ENCODE results near the gene CBARP. TPM values are rescaled to one million over a fixed set of nuclear protein-coding genes. Genes with fewer than 3 reads are reported as not detected.

The CBARP gene
- total and polyA plus RNA-seq, 2 donors (not counting 3 experiments of a cell fraction or from before 2014, with no cell fraction given) = 3.5 to 9.2 TPM

DNA sequence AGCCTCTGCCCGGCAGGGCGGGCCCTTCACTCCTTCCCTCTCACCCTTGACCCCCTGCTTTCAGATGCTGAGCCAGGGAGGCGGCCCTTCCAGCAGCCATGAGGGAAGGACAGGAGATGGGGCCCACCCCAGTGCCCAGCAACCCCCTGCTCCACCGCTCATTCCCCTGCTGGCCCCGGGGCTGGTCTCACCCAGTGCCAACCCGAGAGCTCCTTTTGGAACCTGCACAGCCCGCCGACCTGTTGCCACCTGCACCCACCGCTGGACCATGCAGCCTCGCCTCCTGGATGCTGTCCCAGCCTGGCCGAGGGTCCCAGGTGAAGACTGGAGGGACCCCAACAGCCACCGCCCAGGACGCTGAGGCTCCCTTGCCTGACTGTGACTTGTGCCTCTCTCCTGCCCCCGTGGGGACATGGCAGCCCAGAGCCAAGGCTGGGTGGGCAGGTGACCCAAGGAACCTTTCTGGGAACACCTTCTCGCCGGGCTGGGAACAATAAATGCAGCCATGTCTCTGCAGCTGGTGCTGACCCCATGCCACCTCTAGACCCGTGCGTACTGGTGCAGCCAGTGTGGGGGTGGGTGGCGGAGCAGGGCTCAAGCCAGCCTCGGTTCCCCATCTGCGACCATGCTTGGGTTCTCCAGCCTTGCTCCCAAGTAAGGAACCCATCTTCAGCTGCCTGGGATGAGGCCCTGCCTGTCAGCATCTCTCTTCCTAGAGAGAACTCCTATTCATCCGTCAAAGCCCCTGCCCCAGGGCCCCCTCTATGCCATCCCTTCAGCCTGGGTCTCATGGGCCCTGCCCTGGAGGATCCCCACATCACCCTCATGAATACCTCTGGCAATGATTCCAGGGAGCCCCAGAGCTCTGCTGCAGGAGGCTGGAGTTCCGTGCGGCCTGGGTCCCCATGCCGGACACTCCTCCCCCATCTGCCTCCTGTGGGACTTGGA lies 41.2 kb upstream of the CBARP start:
- no peak for FAIRE-seq

DNA sequence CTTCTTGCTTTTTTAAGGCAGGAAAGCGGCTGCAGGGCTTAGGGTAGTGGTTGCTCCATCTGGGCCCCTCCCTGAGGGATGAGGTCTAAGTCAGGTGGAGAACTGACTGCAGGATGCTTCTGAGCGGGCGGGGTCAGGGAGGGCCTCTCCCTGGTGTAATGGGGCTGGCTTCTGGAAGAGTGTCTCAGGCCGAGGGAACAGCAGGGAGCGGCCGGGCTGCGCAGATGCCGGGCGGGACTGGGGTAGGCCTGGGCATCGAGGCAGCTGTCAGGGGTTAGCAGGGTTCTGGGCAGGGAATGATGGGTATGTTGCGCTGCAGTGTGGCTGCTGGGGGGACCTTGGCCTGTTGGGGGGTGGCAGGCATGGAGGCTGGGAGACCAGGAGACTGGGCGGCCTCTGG lies 40.3 kb upstream of the CBARP start:
- no peak for DNase-seq (ENCODE audit: low read depth, low spot score)
- BruUV-seq (replicated peaks) = no TSS peak
- H3K36me3 ChIP-seq (ENCODE audit: control insufficient read depth in 2 of 2, extremely low read depth in 1 of 2, insufficient read depth in 2 of 2, low read length in 2 of 2) = peaks cover 11 to 17% of the 10 kb centered on the region in 2 experiments
- dilution Hi-C loops (cut with MboI; ENCODE audit: extremely low pct_ligation_motif_present, low sequenced_read_pairs) = no loop called here
- TF ChIP-seq JUN (IDR thresholded peaks at IDR 0.05; ENCODE audit: borderline replicate concordance, insufficient read depth, insufficient read length, low read depth) = no peak
- no peak for TF ChIP-seq POLR2A (IDR thresholded peaks at IDR 0.05; ENCODE audit: low read depth, low read length)
- TF ChIP-seq FOS (IDR thresholded peaks at IDR 0.05; ENCODE audit: borderline replicate concordance, insufficient read depth, low read length) = no peak
- TF ChIP-seq, protein P1, sequence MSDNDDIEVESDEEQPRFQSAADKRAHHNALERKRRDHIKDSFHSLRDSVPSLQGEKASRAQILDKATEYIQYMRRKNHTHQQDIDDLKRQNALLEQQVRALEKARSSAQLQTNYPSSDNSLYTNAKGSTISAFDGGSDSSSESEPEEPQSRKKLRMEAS (IDR thresholded peaks at IDR 0.05; ENCODE audit: insufficient read depth, insufficient read length) = no peak
- no peak for TF ChIP-seq POLR2AphosphoS5 (IDR thresholded peaks at IDR 0.05; ENCODE audit: insufficient read depth, low read depth, low read length)
- TF ChIP-seq, protein P2, sequence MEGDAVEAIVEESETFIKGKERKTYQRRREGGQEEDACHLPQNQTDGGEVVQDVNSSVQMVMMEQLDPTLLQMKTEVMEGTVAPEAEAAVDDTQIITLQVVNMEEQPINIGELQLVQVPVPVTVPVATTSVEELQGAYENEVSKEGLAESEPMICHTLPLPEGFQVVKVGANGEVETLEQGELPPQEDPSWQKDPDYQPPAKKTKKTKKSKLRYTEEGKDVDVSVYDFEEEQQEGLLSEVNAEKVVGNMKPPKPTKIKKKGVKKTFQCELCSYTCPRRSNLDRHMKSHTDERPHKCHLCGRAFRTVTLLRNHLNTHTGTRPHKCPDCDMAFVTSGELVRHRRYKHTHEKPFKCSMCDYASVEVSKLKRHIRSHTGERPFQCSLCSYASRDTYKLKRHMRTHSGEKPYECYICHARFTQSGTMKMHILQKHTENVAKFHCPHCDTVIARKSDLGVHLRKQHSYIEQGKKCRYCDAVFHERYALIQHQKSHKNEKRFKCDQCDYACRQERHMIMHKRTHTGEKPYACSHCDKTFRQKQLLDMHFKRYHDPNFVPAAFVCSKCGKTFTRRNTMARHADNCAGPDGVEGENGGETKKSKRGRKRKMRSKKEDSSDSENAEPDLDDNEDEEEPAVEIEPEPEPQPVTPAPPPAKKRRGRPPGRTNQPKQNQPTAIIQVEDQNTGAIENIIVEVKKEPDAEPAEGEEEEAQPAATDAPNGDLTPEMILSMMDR (IDR thresholded peaks at IDR 0.05; ENCODE audit: extremely low read depth in 1 of 2, insufficient read depth in 1 of 2, low read depth in 1 of 2, low read length in 2 of 2) = no peak
- no peak for TF ChIP-seq MYC (IDR thresholded peaks at IDR 0.05; ENCODE audit: low read depth, low read length)
- TF ChIP-seq EZH2 (IDR thresholded peaks at IDR 0.05; ENCODE audit: borderline replicate concordance, low read depth, low read length, severe bottlenecking) = no peak
- no peak for TF ChIP-seq GATA2 (IDR thresholded peaks at IDR 0.05; ENCODE audit: insufficient read depth, insufficient read length, low read depth, low read length)
- H3K9ac ChIP-seq (replicated peaks; ENCODE audit: extremely low read depth, insufficient read depth, low read length) = no peak overlapping the region
- H3K4me3 ChIP-seq (replicated peaks in 1 of 3; ENCODE audit: insufficient read depth in 1 of 3, low read depth in 1 of 3, low read length in 3 of 3) = no peak overlapping the region
- H3K9me1 ChIP-seq (replicated peaks; ENCODE audit: control insufficient read depth, extremely low read depth, insufficient read depth, low read length) = no peaks in the 10 kb centered on the region
- intact Hi-C loops (cut with micrococcal nuclease) = loop anchor here (2.0 kb wide), 1 partner anchor 129 kb away; the partner anchor contains the start of gene DAZAP1
- H3K27ac ChIP-seq (ENCODE audit: insufficient read depth, low read depth, low read length) = no peak overlapping the region
- H3K27me3 ChIP-seq (ENCODE audit: control insufficient read depth in 2 of 2, insufficient read depth in 2 of 2, low read length in 2 of 2) = no peaks in the 10 kb centered on the region
- H4K20me1 ChIP-seq (replicated peaks; ENCODE audit: control insufficient read depth, extremely low read depth, insufficient read depth, low read length) = no peaks in the 10 kb centered on the region
- ChIA-PET POLR2A (interaction anchor here (1.0 kb wide), 1 partner anchor 9 kb away, joined by 3 read pairs; the partner anchor contains the start of gene CIRBP), CTCF (no interaction called here)
- no peak for FAIRE-seq
- no peak overlapping the region for H3K4me2 ChIP-seq (ENCODE audit: insufficient read depth, low read length)
- no peak overlapping the region for H2AFZ ChIP-seq (ENCODE audit: low read depth, low read length)
- peaks cover 15% of the 10 kb centered on the region for H3K79me2 ChIP-seq (ENCODE audit: control insufficient read depth, insufficient read depth, low read length)
- peaks cover 18% of the 10 kb centered on the region for H3K4me1 ChIP-seq (ENCODE audit: control insufficient read depth, extremely low read depth, insufficient read depth, low read length)
- H3K9me3 ChIP-seq (replicated peaks; ENCODE audit: control insufficient read depth, insufficient read depth, low read length) = no peaks in the 10 kb centered on the region

More for the DNA sequence above, 41.2 kb upstream of the CBARP start:
- ChIA-PET POLR2A (interaction anchor here (1.5 kb wide), 1 partner anchor 10 kb away, joined by 8 read pairs; the partner anchor contains the start of gene CIRBP), CTCF (interaction anchor here (0.6 to 1.9 kb wide), 21 partner anchors 10 to 267 kb away, joined by 3 to 14 read pairs (median 4); partner anchors contain the start of gene CIRBP)
- no peak overlapping the region for H2AFZ ChIP-seq (ENCODE audit: low read depth, low read length)
- no TSS peak for BruUV-seq (replicated peaks)
- no peak for DNase-seq (ENCODE audit: low read depth, low spot score)
- no peaks in the 10 kb centered on the region for H3K9me3 ChIP-seq (replicated peaks; ENCODE audit: control insufficient read depth, insufficient read depth, low read length)
- H3K27ac ChIP-seq (ENCODE audit: insufficient read depth, low read depth, low read length) = no peak overlapping the region
- no peak for TF ChIP-seq JUN (IDR thresholded peaks at IDR 0.05; ENCODE audit: borderline replicate concordance, insufficient read depth, insufficient read length, low read depth)
- no peak for TF ChIP-seq POLR2AphosphoS5 (IDR thresholded peaks at IDR 0.05; ENCODE audit: insufficient read depth, low read depth, low read length)
- H3K79me2 ChIP-seq (ENCODE audit: control insufficient read depth, insufficient read depth, low read length) = peaks cover 7% of the 10 kb centered on the region
- H3K36me3 ChIP-seq (ENCODE audit: control insufficient read depth in 2 of 2, extremely low read depth in 1 of 2, insufficient read depth in 2 of 2, low read length in 2 of 2) = peaks cover 4 to 12% of the 10 kb centered on the region in 2 experiments
- dilution Hi-C loops (cut with MboI; ENCODE audit: extremely low pct_ligation_motif_present, low sequenced_read_pairs) (no loop called here), intact Hi-C loops (cut with micrococcal nuclease) (loop anchor here (1.0 to 2.0 kb wide), 5 partner anchors 75 to 159 kb away; partner anchors contain the start of genes DAZAP1, NDUFS7 and RPS15)
- no peak overlapping the region for H3K4me2 ChIP-seq (ENCODE audit: insufficient read depth, low read length)
- no peak overlapping the region for H3K4me3 ChIP-seq (replicated peaks in 1 of 3; ENCODE audit: insufficient read depth in 1 of 3, low read depth in 1 of 3, low read length in 3 of 3)
- H3K27me3 ChIP-seq (ENCODE audit: control insufficient read depth in 2 of 2, insufficient read depth in 2 of 2, low read length in 2 of 2) = peaks cover 0 to under 1% of the 10 kb centered on the region in 2 experiments
- H4K20me1 ChIP-seq (replicated peaks; ENCODE audit: control insufficient read depth, extremely low read depth, insufficient read depth, low read length) = no peaks in the 10 kb centered on the region
- no peak overlapping the region for H3K9ac ChIP-seq (replicated peaks; ENCODE audit: extremely low read depth, insufficient read depth, low read length)
- peaks cover 18% of the 10 kb centered on the region for H3K4me1 ChIP-seq (ENCODE audit: control insufficient read depth, extremely low read depth, insufficient read depth, low read length)
- no peaks in the 10 kb centered on the region for H3K9me1 ChIP-seq (replicated peaks; ENCODE audit: control insufficient read depth, extremely low read depth, insufficient read depth, low read length)
